ENCODE results near the gene ZNF614.

DNA sequence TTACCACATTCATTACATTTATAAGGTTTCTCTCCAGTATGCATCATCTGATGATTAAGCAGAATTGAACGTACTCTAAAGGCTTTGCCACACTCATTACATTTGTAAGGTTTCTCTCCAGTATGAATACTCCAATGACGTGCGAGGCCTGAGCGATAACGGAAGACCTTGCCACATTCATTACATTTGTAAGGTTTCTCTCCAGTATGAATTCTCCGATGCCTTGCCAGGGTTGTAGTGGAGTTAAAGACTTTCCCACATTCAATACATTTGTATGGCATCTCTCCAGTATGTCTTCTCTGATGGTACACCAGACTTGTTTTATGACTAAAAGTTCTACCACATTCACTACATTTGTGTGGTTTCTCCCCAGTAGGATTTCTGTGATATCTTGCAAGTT, 37.2 kb upstream of the ZNF614 start:
- TF ChIP-seq POLR2AphosphoS5 (IDR thresholded peaks at IDR 0.05; ENCODE audit: low read depth, low read length) (no peak), TAF1 (IDR thresholded peaks at IDR 0.05; ENCODE audit: borderline replicate concordance, low read depth, low read length) (no peak), POLR2A (IDR thresholded peaks at IDR 0.05; ENCODE audit: low read depth, low read length) (no peak)

Data from GM12892 (cell line).